Vagina (tissue), 2 donors: ENCODE results near the gene ACSS2.
"Not testable (repeated sequence)": the region's sequence is repeated elsewhere in the genome, so short reads cannot be mapped to it uniquely, and the experiment has no call there.

Source experiments
- POLR2A ChIP-seq, 2 donors: fragments of 450-650 bp; IDR thresholded peaks; one replicate each; pipeline ENCODE4 v1.6.1; 2017; ENCODE audit warnings: antibody characterized with exemption in 2 of 2, mild to moderate bottlenecking in 2 of 2, moderate library complexity in 2 of 2
- TF ChIP-seq, protein P1 (sequence below), 3 experiments: fragments of 450-650 bp in 2 of 3; fragments of 200-600 bp in 1 of 3; sonication (generic) in 1 of 3; IDR thresholded peaks; one replicate each; pipeline ENCODE4 v1.5.1; 2017 to 2019; ENCODE audit warnings: antibody characterized with exemption in 3 of 3, mild to moderate bottlenecking in 2 of 3, moderate library complexity in 2 of 3

- TF ChIP-seq, protein P1, sequence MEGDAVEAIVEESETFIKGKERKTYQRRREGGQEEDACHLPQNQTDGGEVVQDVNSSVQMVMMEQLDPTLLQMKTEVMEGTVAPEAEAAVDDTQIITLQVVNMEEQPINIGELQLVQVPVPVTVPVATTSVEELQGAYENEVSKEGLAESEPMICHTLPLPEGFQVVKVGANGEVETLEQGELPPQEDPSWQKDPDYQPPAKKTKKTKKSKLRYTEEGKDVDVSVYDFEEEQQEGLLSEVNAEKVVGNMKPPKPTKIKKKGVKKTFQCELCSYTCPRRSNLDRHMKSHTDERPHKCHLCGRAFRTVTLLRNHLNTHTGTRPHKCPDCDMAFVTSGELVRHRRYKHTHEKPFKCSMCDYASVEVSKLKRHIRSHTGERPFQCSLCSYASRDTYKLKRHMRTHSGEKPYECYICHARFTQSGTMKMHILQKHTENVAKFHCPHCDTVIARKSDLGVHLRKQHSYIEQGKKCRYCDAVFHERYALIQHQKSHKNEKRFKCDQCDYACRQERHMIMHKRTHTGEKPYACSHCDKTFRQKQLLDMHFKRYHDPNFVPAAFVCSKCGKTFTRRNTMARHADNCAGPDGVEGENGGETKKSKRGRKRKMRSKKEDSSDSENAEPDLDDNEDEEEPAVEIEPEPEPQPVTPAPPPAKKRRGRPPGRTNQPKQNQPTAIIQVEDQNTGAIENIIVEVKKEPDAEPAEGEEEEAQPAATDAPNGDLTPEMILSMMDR (IDR thresholded peaks at IDR 0.05), result not testable (repeated sequence)
- TF ChIP-seq POLR2A (IDR thresholded peaks at IDR 0.05), result not testable (repeated sequence)
These were observed 21.7 kb downstream of the ACSS2 start for GRCh38 chr20:34898129-34898528.
